ENCODE results near the gene ART5. TPM values are rescaled to one million over a fixed set of nuclear protein-coding genes. Genes with fewer than 3 reads are reported as not detected.

Gene ART5
- total and polyA plus RNA-seq, 2 experiments from 2014 or later, result 6.3 to 19.3 TPM

- no peaks in the 10 kb centered on the region for H3K27me3 ChIP-seq
- TF ChIP-seq CTCF (IDR thresholded peaks at IDR 0.05; ENCODE audit: poor library complexity) (peak; percentile 71), EZH2 (IDR thresholded peaks at IDR 0.05; ENCODE audit: borderline replicate concordance) (no peak)
- H4K20me1 ChIP-seq (ENCODE audit: insufficient read depth, poor library complexity, severe bottlenecking), result no peaks in the 10 kb centered on the region
- H3K4me1 ChIP-seq (ENCODE audit: insufficient read depth), result no peaks in the 10 kb centered on the region
- no peak overlapping the region for H3K4me2 ChIP-seq
- H3K79me2 ChIP-seq, result no peaks in the 10 kb centered on the region
- H3K36me3 ChIP-seq (replicated peaks; ENCODE audit: insufficient read depth, low read depth), result no peaks in the 10 kb centered on the region
- no peak overlapping the region for H3K27ac ChIP-seq
- no peaks in the 10 kb centered on the region for H3K9me3 ChIP-seq (ENCODE audit: low read depth)
- WGBS (ENCODE audit: low lambda C conversion rate, missing lambda C conversion rate), result 54% methylated on average over 7 of the region's 7 CpGs
- no peak overlapping the region for H3K4me3 ChIP-seq
- no peaks in the 10 kb centered on the region for H3K9me2 ChIP-seq (replicated peaks; ENCODE audit: insufficient read depth)
- peak; percentile 63 for DNase-seq (ENCODE audit: low spot score)
- no peak overlapping the region for H2AFZ ChIP-seq
Measured at GRCh38 chr11:3609416-3610265, 32.2 kb downstream of the ART5 start.

GRCh38 chr11:3605771-3606203 is 36.0 kb downstream of the ART5 start:
- no peak for DNase-seq (ENCODE audit: low spot score)
- H3K4me3 ChIP-seq, result no peak overlapping the region
- no peaks in the 10 kb centered on the region for H3K4me1 ChIP-seq (ENCODE audit: insufficient read depth)
- 58% methylated on average over 5 of the region's 5 CpGs for WGBS (ENCODE audit: low lambda C conversion rate, missing lambda C conversion rate)
- TF ChIP-seq EZH2 (IDR thresholded peaks at IDR 0.05; ENCODE audit: borderline replicate concordance) (no peak), EZH2phosphoT487 (IDR thresholded peaks at IDR 0.05; ENCODE audit: low read depth, severe bottlenecking, unreplicated experiment) (no peak), CTCF (IDR thresholded peaks at IDR 0.05; ENCODE audit: poor library complexity) (no peak)
- H3K27ac ChIP-seq, result no peak overlapping the region
- H3K36me3 ChIP-seq (replicated peaks; ENCODE audit: insufficient read depth, low read depth), result no peaks in the 10 kb centered on the region
- H4K20me1 ChIP-seq (ENCODE audit: insufficient read depth, poor library complexity, severe bottlenecking), result no peaks in the 10 kb centered on the region
- H3K9me2 ChIP-seq (replicated peaks; ENCODE audit: insufficient read depth), result no peaks in the 10 kb centered on the region
- H2AFZ ChIP-seq, result no peak overlapping the region
- no peaks in the 10 kb centered on the region for H3K9me3 ChIP-seq (ENCODE audit: low read depth)
- no peak overlapping the region for H3K4me2 ChIP-seq
- no peaks in the 10 kb centered on the region for H3K79me2 ChIP-seq
- no peaks in the 10 kb centered on the region for H3K27me3 ChIP-seq

GRCh38 chr11:3605283-3605662 is 36.5 kb downstream of the ART5 start:
- H3K27ac ChIP-seq, result peak overlapping the region; percentile 7
- no peak for DNase-seq (ENCODE audit: low spot score)

More at GRCh38 chr11:3605283-3605662, 36.5 kb downstream of the ART5 start:
- no peak for TF ChIP-seq EZH2 (IDR thresholded peaks at IDR 0.05; ENCODE audit: borderline replicate concordance)
- TF ChIP-seq CTCF (IDR thresholded peaks at IDR 0.05; ENCODE audit: poor library complexity), result no peak
- no peak for TF ChIP-seq EZH2phosphoT487 (IDR thresholded peaks at IDR 0.05; ENCODE audit: low read depth, severe bottlenecking, unreplicated experiment)
- no peaks in the 10 kb centered on the region for H4K20me1 ChIP-seq (ENCODE audit: insufficient read depth, poor library complexity, severe bottlenecking)
- no peaks in the 10 kb centered on the region for H3K36me3 ChIP-seq (replicated peaks; ENCODE audit: insufficient read depth, low read depth)
- H3K27me3 ChIP-seq, result no peaks in the 10 kb centered on the region
- 95% methylated on average over 3 of the region's 3 CpGs for WGBS (ENCODE audit: low lambda C conversion rate, missing lambda C conversion rate)
- H3K4me3 ChIP-seq, result no peak overlapping the region
- no peaks in the 10 kb centered on the region for H3K9me2 ChIP-seq (replicated peaks; ENCODE audit: insufficient read depth)
- no peaks in the 10 kb centered on the region for H3K9me3 ChIP-seq (ENCODE audit: low read depth)
- H3K4me1 ChIP-seq (ENCODE audit: insufficient read depth), result no peaks in the 10 kb centered on the region
- H3K4me2 ChIP-seq, result no peak overlapping the region
- H2AFZ ChIP-seq, result no peak overlapping the region
- H3K79me2 ChIP-seq, result no peaks in the 10 kb centered on the region
